SK-N-SH treated with all-trans-retinoic acid at 6 μM for 48 hours (cell line): ENCODE measurements around the gene SCD5.

Source experiments
- ATAC-seq: fragments of 200-7000 bp; cut with Tn5 transposase; 3 replicates; pipeline ENCODE4 v1.9.1; 2020; ENCODE audit warnings: mild to moderate bottlenecking, moderate library complexity
- ARNTL ChIP-seq: fragments of 450-650 bp; formaldehyde crosslinking; IDR thresholded peaks from 2 replicates; pipeline ENCODE4 v1.5.0; 2020; ENCODE audit warnings: low read depth, mild to moderate bottlenecking, moderate library complexity, borderline replicate concordance
- CSDC2 ChIP-seq: fragments of 250-450 bp; sonication (Bioruptor Pico); IDR thresholded peaks from 2 replicates; pipeline ENCODE4 v1.5.0; 2020; ENCODE audit warnings: mild to moderate bottlenecking, moderate library complexity
- ESRRG ChIP-seq: fragments of 250-450 bp; sonication (Bioruptor Pico); IDR thresholded peaks from 2 replicates; pipeline ENCODE4 v1.6.1; 2021; ENCODE audit warnings: mild to moderate bottlenecking
- GLIS3 ChIP-seq: fragments of 250-450 bp; sonication (Bioruptor Pico); IDR thresholded peaks from 2 replicates; pipeline ENCODE4 v1.5.0; 2020; ENCODE audit warnings: mild to moderate bottlenecking, moderate library complexity
- ISL1 ChIP-seq: fragments of 250-450 bp; sonication (Bioruptor Pico); IDR thresholded peaks from 2 replicates; pipeline ENCODE4 v2.1.2; 2022; ENCODE audit warnings: mild to moderate bottlenecking, moderate library complexity
- PPARA ChIP-seq: fragments of 250-450 bp; sonication (Bioruptor Pico); IDR thresholded peaks from 2 replicates; pipeline ENCODE4 v1.5.0; 2020; ENCODE audit warnings: mild to moderate bottlenecking, borderline replicate concordance
- RARB ChIP-seq: fragments of 250-450 bp; sonication (Bioruptor Pico); IDR thresholded peaks from 2 replicates; pipeline ENCODE4 v1.8.0; 2021; ENCODE audit warnings: mild to moderate bottlenecking, moderate library complexity
- SNAI2 ChIP-seq: fragments of 250-450 bp; sonication (Bioruptor Pico); IDR thresholded peaks from 2 replicates; pipeline ENCODE4 v1.5.0; 2020; ENCODE audit warnings: mild to moderate bottlenecking, moderate library complexity
- TCF4 ChIP-seq: fragments of 250-450 bp; sonication (Bioruptor Pico); IDR thresholded peaks from 2 replicates; pipeline ENCODE4 v1.8.0; 2021; ENCODE audit warnings: mild to moderate bottlenecking, moderate library complexity, borderline replicate concordance
- TOX ChIP-seq: fragments of 250-450 bp; sonication (Bioruptor Pico); IDR thresholded peaks from 2 replicates; pipeline ENCODE4 v1.8.0; 2021; ENCODE audit warnings: mild to moderate bottlenecking, moderate library complexity, borderline replicate concordance
- ZC3H10 ChIP-seq: fragments of 250-450 bp; sonication (Bioruptor Pico); IDR thresholded peaks from 2 replicates; pipeline ENCODE4 v1.5.1; 2021; ENCODE audit warnings: mild to moderate bottlenecking, moderate library complexity
- ZFP3 ChIP-seq: fragments of 250-450 bp; sonication (Bioruptor Pico); IDR thresholded peaks from 2 replicates; pipeline ENCODE4 v1.5.0; 2020; ENCODE audit warnings: mild to moderate bottlenecking, moderate library complexity
- ZFP30 ChIP-seq: fragments of 450-650 bp; formaldehyde crosslinking; IDR thresholded peaks from 2 replicates; pipeline ENCODE4 v1.5.0; 2022; ENCODE audit warnings: mild to moderate bottlenecking, moderate library complexity
- ZNF565 ChIP-seq: fragments of 450-650 bp; formaldehyde crosslinking; conservative IDR thresholded peaks from 2 replicates; pipeline ENCODE4 v1.5.0; 2020; ENCODE audit warnings: low read depth, mild to moderate bottlenecking, moderate library complexity
- ZNF70 ChIP-seq: fragments of 450-650 bp; formaldehyde crosslinking; IDR thresholded peaks from 2 replicates; pipeline ENCODE4 v1.5.0; 2020; ENCODE audit warnings: mild to moderate bottlenecking, moderate library complexity
- ZNF8 ChIP-seq: fragments of 450-650 bp; formaldehyde crosslinking; IDR thresholded peaks from 2 replicates; pipeline ENCODE4 v1.5.0; 2020; ENCODE audit warnings: mild to moderate bottlenecking, moderate library complexity
- TF ChIP-seq, protein P1 (sequence below): fragments of 250-450 bp; sonication (Bioruptor Pico); IDR thresholded peaks from 2 replicates; pipeline ENCODE4 v1.5.1; 2020; ENCODE audit warnings: low read depth, mild to moderate bottlenecking, moderate library complexity
- TF ChIP-seq, protein P2 (sequence below): fragments of 250-450 bp; sonication (Bioruptor Pico); IDR thresholded peaks from 2 replicates; pipeline ENCODE4 v1.5.0; 2020; ENCODE audit warnings: mild to moderate bottlenecking, moderate library complexity
- TF ChIP-seq, protein P3 (sequence below): fragments of 250-450 bp; sonication (Bioruptor Pico); IDR thresholded peaks from 2 replicates; pipeline ENCODE4 v1.8.0; 2020; ENCODE audit warnings: mild to moderate bottlenecking, moderate library complexity, borderline replicate concordance
- TF ChIP-seq, protein P4 (sequence below): fragments of 250-450 bp; sonication (Bioruptor Pico); IDR thresholded peaks from 2 replicates; pipeline ENCODE4 v1.5.1; 2021; ENCODE audit warnings: mild to moderate bottlenecking, moderate library complexity

The SCD5 gene

DNA sequence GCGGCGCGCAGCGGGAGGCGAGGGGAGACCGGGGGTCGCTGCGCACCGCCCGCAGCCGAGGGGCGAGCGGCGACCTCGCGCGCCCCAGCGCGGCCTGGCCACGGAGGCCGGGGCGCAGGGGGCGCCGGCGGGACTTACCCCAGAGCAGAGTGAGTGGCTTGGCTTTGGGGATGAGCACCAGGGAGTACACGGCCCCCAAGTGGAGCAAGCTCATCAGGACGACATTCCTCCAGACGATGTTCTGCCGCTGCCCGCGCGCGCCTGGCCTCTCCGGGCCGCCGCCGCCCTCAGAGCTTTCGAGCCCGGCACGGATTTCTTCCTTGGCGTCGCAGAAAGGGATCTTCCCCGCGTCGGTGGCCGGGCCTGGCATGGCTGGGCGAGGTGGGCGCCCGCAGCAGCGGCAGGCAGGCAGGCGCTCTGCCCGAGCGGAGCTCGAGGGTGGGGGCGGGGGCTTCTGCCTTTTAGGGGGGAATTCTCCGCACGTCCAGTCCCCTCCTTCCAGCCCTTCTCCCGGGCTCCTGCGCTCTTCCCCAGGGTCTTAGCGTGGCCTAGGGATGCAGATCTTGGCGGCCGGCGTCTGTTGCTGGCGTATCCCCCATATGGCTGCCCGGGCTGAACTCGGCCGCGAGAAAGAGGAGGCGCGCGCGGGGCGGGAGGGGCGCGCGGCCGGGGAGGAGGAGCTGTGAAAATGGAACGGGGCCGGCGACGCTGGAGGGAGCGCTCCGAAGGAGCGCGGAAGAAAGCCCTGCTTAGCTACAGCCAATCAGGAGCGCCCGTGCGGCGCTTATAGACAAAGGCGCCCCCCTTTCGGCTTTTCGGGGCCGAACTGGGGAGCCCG, at the start of gene SCD5:
Gene SCD5 (minus strand): TSS at position 629 of the 838 bp plus-strand sequence. CDS start 259 bp downstream, at position 370.
- ATAC-seq: peak; percentile 95
- TF ChIP-seq, protein P1, sequence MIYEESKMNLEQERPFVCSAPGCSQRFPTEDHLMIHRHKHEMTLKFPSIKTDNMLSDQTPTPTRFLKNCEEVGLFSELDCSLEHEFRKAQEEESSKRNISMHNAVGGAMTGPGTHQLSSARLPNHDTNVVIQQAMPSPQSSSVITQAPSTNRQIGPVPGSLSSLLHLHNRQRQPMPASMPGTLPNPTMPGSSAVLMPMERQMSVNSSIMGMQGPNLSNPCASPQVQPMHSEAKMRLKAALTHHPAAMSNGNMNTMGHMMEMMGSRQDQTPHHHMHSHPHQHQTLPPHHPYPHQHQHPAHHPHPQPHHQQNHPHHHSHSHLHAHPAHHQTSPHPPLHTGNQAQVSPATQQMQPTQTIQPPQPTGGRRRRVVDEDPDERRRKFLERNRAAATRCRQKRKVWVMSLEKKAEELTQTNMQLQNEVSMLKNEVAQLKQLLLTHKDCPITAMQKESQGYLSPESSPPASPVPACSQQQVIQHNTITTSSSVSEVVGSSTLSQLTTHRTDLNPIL (CRISPR knock-in tag): no peak
- TF ChIP-seq ZNF565 (CRISPR knock-in tag) (no peak), PPARA (no peak), ESRRG (CRISPR knock-in tag) (no peak), ZFP30 (CRISPR knock-in tag) (no peak), TCF4 (CRISPR knock-in tag) (no peak), ZNF70 (CRISPR knock-in tag) (no peak), ZFP3 (no peak), TOX (CRISPR knock-in tag) (no peak), ZNF8 (CRISPR knock-in tag) (no peak), ZC3H10 (CRISPR knock-in tag) (no peak), CSDC2 (CRISPR knock-in tag) (no peak), RARB (CRISPR knock-in tag) (no peak), ARNTL (CRISPR knock-in tag) (no peak), GLIS3 (CRISPR knock-in tag) (no peak)
- TF ChIP-seq, protein P2, sequence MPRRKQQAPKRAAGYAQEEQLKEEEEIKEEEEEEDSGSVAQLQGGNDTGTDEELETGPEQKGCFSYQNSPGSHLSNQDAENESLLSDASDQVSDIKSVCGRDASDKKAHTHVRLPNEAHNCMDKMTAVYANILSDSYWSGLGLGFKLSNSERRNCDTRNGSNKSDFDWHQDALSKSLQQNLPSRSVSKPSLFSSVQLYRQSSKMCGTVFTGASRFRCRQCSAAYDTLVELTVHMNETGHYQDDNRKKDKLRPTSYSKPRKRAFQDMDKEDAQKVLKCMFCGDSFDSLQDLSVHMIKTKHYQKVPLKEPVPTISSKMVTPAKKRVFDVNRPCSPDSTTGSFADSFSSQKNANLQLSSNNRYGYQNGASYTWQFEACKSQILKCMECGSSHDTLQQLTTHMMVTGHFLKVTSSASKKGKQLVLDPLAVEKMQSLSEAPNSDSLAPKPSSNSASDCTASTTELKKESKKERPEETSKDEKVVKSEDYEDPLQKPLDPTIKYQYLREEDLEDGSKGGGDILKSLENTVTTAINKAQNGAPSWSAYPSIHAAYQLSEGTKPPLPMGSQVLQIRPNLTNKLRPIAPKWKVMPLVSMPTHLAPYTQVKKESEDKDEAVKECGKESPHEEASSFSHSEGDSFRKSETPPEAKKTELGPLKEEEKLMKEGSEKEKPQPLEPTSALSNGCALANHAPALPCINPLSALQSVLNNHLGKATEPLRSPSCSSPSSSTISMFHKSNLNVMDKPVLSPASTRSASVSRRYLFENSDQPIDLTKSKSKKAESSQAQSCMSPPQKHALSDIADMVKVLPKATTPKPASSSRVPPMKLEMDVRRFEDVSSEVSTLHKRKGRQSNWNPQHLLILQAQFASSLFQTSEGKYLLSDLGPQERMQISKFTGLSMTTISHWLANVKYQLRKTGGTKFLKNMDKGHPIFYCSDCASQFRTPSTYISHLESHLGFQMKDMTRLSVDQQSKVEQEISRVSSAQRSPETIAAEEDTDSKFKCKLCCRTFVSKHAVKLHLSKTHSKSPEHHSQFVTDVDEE: no peak
- TF ChIP-seq, protein P3, sequence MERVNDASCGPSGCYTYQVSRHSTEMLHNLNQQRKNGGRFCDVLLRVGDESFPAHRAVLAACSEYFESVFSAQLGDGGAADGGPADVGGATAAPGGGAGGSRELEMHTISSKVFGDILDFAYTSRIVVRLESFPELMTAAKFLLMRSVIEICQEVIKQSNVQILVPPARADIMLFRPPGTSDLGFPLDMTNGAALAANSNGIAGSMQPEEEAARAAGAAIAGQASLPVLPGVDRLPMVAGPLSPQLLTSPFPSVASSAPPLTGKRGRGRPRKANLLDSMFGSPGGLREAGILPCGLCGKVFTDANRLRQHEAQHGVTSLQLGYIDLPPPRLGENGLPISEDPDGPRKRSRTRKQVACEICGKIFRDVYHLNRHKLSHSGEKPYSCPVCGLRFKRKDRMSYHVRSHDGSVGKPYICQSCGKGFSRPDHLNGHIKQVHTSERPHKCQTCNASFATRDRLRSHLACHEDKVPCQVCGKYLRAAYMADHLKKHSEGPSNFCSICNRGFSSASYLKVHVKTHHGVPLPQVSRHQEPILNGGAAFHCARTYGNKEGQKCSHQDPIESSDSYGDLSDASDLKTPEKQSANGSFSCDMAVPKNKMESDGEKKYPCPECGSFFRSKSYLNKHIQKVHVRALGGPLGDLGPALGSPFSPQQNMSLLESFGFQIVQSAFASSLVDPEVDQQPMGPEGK (CRISPR knock-in tag): no peak
- TF ChIP-seq, protein P4, sequence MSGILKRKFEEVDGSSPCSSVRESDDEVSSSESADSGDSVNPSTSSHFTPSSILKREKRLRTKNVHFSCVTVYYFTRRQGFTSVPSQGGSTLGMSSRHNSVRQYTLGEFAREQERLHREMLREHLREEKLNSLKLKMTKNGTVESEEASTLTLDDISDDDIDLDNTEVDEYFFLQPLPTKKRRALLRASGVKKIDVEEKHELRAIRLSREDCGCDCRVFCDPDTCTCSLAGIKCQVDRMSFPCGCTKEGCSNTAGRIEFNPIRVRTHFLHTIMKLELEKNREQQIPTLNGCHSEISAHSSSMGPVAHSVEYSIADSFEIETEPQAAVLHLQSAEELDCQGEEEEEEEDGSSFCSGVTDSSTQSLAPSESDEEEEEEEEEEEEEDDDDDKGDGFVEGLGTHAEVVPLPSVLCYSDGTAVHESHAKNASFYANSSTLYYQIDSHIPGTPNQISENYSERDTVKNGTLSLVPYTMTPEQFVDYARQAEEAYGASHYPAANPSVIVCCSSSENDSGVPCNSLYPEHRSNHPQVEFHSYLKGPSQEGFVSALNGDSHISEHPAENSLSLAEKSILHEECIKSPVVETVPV: no peak

DNA sequence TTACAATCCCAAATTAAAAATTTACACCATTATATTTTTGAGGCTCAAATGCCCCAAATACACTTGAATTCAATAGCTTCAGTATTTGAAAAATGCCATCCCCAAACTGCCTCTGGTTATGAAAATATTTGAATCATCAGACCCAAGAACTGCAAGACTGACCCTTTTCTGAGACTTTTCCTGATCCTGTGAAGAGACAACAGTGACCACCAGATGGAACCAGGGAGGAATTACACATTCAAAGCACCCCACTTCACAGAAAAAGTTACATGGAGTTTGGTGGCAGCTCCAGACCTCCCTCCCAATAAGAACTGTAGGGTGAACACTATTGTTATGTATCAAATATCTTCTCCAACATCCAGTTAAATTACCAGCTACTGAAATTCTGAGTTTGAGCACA, 44.0 kb upstream of the SCD5 start:
- ATAC-seq: peak; percentile 80

More for the DNA sequence above, 44.0 kb upstream of the SCD5 start:
- no peak for TF ChIP-seq SNAI2 (CRISPR knock-in tag)
- no peak for TF ChIP-seq TOX (CRISPR knock-in tag)
- TF ChIP-seq CSDC2 (CRISPR knock-in tag): no peak
- TF ChIP-seq, protein P1 (CRISPR knock-in tag): no peak
- TF ChIP-seq, protein P3 (CRISPR knock-in tag): no peak
- no peak for TF ChIP-seq PPARA
- TF ChIP-seq GLIS3 (CRISPR knock-in tag): no peak
- TF ChIP-seq ISL1 (CRISPR knock-in tag): no peak
